Progenitor cell of endocrine pancreas (in vitro differentiated cells): Measurements from ENCODE around the gene KCNJ13. TPM values are rescaled to one million over a fixed set of nuclear protein-coding genes. Genes with fewer than 3 reads are reported as not detected.

ENCODE experiments used
- DNase-seq: peaks from one replicate; pipeline ENCODE4 v3.0.0; 2021; ENCODE audit warnings: low spot score; ENCODE audit not compliant: unreplicated experiment
- H3K27ac Mint-ChIP-seq: 2 replicates; pipeline ENCODE4 v1.8.0; 2021; ENCODE audit warnings: mild to moderate bottlenecking, moderate library complexity, mixed read lengths
- H3K27me3 Mint-ChIP-seq: 2 replicates; pipeline ENCODE4 v1.8.0; 2021; ENCODE audit warnings: mixed read lengths
- H3K36me3 Mint-ChIP-seq: 2 replicates; pipeline ENCODE4 v1.8.0; 2022; ENCODE audit warnings: mixed read lengths; ENCODE audit not compliant: insufficient read depth
- H3K4me1 Mint-ChIP-seq: 2 replicates; pipeline ENCODE4 v1.8.0; 2021; ENCODE audit warnings: low read depth, mixed read lengths
- H3K4me3 Mint-ChIP-seq: 2 replicates; pipeline ENCODE4 v1.8.0; 2021; ENCODE audit warnings: low read depth, mild to moderate bottlenecking, moderate library complexity, mixed read lengths
- H3K9me3 Mint-ChIP-seq: 2 replicates; pipeline ENCODE4 v1.8.0; 2021; ENCODE audit warnings: low read depth, mixed read lengths
- total RNA-seq: library from RNA; stranded (reverse); gene quantifications from 2 replicates; pipeline ENCODE4 v1.2.1, GENCODE V29; 2021
- TF ChIP-seq, protein P1 (sequence below): fragments of 200-600 bp; sonication (generic); IDR thresholded peaks from one replicate; pipeline ENCODE4 v1.5.0; 2021; ENCODE audit warnings: antibody characterized with exemption, mild to moderate bottlenecking; ENCODE audit not compliant: unreplicated experiment

The KCNJ13 gene
- total RNA-seq, 1 donor from 2014 or later, result 0.89 TPM

GRCh38 chr2:232781765-232782164 is 5.4 kb upstream of the KCNJ13 start:
- H3K9me3 Mint-ChIP-seq, result no peaks in the 10 kb centered on the region
- no peak for DNase-seq
- H3K4me1 Mint-ChIP-seq, result peaks cover 19% of the 10 kb centered on the region
- H3K4me3 Mint-ChIP-seq, result no peak overlapping the region
- H3K27me3 Mint-ChIP-seq, result no peaks in the 10 kb centered on the region
- peaks cover 17% of the 10 kb centered on the region for H3K36me3 Mint-ChIP-seq
- no peak overlapping the region for H3K27ac Mint-ChIP-seq
- TF ChIP-seq, protein P1, sequence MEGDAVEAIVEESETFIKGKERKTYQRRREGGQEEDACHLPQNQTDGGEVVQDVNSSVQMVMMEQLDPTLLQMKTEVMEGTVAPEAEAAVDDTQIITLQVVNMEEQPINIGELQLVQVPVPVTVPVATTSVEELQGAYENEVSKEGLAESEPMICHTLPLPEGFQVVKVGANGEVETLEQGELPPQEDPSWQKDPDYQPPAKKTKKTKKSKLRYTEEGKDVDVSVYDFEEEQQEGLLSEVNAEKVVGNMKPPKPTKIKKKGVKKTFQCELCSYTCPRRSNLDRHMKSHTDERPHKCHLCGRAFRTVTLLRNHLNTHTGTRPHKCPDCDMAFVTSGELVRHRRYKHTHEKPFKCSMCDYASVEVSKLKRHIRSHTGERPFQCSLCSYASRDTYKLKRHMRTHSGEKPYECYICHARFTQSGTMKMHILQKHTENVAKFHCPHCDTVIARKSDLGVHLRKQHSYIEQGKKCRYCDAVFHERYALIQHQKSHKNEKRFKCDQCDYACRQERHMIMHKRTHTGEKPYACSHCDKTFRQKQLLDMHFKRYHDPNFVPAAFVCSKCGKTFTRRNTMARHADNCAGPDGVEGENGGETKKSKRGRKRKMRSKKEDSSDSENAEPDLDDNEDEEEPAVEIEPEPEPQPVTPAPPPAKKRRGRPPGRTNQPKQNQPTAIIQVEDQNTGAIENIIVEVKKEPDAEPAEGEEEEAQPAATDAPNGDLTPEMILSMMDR, result no peak

- H3K4me1 Mint-ChIP-seq, result peaks cover 25% of the 10 kb centered on the region
- no peak overlapping the region for H3K27ac Mint-ChIP-seq
- DNase-seq, result no peak
- no peaks in the 10 kb centered on the region for H3K27me3 Mint-ChIP-seq
- H3K36me3 Mint-ChIP-seq, result peaks cover 13% of the 10 kb centered on the region
- TF ChIP-seq, protein P1, result no peak
- H3K4me3 Mint-ChIP-seq, result no peak overlapping the region
- H3K9me3 Mint-ChIP-seq, result no peaks in the 10 kb centered on the region
Measured at GRCh38 chr2:232779934-232780333, 3.6 kb upstream of the KCNJ13 start.

DNA sequence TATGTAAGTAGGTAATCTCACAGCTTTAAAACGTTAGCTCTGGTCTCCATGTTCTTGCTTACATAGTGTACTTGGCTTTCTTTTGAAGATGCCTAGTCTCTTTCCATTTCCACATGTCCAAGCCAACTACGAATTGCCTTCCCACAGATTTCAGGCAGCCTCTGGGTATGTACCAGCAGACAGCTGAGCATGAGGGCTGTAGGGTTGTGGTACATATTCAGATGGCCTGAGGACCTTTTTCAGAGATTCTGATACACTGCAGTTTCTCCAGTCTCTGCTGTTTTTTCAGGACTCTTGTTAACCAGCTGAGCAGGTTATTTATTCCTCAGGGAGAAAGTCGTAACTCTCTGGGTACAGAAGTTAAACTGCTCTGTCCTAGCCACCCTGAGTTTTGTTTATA is 3.1 kb upstream of the KCNJ13 start:
- Mint-ChIP-seq H3K27ac (no peak overlapping the region), H3K27me3 (no peaks in the 10 kb centered on the region), H3K4me3 (no peak overlapping the region), H3K4me1 (peaks cover 25% of the 10 kb centered on the region), H3K9me3 (no peaks in the 10 kb centered on the region), H3K36me3 (peaks cover 12% of the 10 kb centered on the region)
- TF ChIP-seq, protein P1, result no peak
- no peak for DNase-seq

DNA sequence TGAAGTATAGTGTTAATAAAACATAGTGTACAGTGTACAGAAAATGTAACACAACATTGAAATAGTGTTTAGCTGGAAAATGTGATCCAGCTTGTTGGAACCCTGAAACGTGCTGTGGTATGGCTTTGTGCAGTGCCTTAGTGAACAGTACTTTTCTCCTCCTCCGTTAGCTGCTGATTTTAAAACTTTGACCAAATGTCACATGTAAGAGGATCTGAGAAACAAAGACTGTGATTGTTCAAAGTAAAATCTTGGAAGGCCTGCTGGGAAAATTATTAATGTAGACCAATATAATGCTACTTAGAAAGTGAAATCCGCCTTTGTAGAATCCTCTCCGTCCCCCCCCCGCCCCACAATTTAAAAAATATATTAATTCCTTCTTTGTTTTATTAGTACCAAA is 911 bp upstream of the KCNJ13 start:
- Mint-ChIP-seq H3K27me3 (no peaks in the 10 kb centered on the region), H3K27ac (no peak overlapping the region), H3K36me3 (peaks cover 6% of the 10 kb centered on the region), H3K4me1 (peaks cover 25% of the 10 kb centered on the region), H3K9me3 (no peaks in the 10 kb centered on the region), H3K4me3 (no peak overlapping the region)
- DNase-seq, result no peak
- TF ChIP-seq, protein P1, result no peak

DNA sequence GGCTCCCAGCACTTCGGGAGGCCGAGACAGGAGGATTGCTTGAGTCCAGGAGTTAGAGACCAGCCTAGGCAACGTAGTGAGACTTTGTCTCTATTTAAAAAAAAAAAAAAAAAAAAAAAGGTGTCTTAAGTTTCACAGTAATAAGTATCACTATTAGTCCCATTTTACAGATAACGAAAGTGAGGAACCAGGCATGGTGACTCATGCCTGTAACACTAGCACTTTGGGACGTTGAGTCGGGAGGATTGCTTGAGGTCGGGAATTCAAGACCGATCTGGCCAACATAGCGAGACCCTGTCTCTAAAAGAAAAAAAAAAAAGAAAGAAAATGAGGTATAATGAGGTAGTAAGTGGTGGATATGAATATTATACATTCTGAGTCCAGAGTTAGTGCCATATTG is 2.5 kb downstream of the KCNJ13 start:
- Mint-ChIP-seq H3K4me3 (no peak overlapping the region), H3K4me1 (peaks cover 21% of the 10 kb centered on the region), H3K27me3 (no peaks in the 10 kb centered on the region), H3K36me3 (peaks cover 8% of the 10 kb centered on the region), H3K9me3 (no peaks in the 10 kb centered on the region), H3K27ac (peak overlapping the region; percentile 80)
- TF ChIP-seq, protein P1, result no peak
- no peak for DNase-seq
